GM21447 (cell line): ENCODE data around the gene MPC1.
A peak's percentile ranks its signal among the peaks of the same experiment; 100 is the strongest.

Experiments
- ATAC-seq: cut with Tn5 transposase; IDR thresholded peaks from one replicate; pipeline ENCODE4 v1.9.1; 2021; ENCODE audit not compliant: unreplicated experiment

The MPC1 gene

DNA sequence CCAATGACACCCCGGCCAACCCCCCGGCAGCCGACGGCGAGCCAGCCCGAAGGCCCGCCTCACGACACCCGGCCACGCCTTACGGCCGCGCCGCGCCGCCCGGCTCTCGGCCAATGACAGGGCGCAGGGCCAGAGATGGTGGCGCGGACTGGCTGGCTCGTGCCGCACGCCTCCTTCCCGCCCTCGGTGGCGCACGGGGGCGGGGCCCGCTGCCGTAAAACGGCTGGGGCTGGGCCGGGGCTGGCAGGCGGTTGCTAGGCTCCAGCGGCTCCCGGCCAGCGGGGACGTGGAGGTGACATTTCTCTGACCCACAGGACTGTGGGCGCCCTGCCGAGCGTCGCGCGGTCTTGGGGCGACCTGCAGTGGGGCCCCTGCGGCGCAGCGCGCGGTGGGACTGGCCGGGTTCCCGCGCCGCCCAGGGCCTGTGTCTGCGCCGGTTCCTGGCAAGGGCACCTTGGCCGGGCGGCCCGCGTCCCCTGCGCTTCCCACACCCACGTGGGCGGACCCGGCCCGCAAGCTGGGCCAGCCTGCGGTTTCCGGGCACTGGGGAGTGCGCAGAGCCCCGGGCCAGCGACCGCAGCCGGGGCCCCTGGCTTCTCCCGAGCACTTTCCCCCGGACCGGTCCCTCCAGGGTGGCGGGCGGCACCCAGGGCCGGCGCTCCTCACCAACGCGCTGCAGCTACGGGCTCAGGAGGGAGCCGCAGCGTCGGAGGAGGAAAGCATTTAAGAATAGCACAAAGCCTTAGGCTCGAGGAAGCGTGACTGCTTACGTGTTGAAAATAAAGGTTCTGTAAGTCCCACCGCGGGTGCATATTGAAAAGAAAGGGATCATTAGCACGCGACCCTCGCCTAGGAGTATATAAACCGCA is at the start of gene MPC1:
TSS of gene MPC1 (minus strand) at position 8 of the 869 bp plus-strand sequence. CDS start 64 bp downstream, outside the sequence.
- peak; percentile 79 for ATAC-seq

DNA sequence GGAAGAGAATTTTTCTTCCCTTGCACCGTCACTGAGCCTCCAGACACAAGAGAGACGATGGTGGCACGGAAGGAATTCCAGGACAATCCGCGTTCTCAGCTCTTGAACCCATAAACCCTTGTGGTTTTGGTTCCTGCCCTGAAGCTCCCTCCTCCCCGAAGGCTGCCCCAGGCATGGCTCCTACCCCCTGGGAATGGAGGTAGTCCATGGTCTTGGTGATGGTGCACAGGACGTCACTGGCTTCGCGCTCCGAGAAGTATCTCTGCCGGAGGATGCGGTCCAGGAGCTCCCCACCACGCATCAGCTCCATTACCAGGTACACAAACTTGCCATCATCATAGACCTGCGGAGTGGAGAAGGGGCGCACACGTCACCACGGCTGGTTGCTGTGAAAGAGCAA is 47.5 kb upstream of the MPC1 start:
- no peak for ATAC-seq

DNA sequence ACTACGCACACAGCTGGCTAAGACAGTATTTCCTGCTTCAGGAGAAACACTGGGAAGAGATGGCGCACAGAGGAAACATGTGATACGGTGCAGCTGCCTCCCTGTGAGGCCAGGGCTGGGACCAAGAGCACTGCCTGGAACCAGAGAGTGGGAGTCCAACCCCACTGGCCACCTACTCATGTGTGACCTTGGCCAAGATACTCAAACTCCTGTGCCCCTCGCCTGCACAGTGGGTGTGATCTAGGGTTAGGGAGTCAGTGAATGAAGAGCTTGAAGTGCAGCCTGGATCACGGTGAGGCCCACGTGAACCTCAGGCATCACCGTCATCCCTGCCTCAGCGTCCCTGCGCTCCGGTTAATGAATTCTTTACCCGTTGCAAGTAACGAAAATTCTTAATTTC is 41.7 kb upstream of the MPC1 start:
- no peak for ATAC-seq

DNA sequence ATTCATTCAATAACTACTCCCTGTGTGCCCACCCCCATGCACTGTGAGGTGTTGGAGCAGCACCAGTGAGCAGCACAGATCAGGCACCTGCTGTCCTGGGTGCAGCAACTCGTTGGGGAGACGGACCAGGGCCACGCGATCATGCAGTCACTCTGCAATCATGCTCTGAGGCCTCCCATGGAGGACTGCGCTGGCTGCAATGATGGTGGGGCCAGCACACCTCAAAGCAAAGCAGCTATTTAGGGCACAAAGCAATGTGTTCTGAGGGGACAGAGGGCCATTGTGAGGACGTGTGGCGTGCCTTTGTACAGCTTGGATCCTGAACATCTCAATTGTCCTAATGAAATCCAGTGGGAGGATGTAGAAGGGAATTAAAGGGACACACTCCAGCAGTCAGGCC is 41.0 kb upstream of the MPC1 start:
- no peak for ATAC-seq

DNA sequence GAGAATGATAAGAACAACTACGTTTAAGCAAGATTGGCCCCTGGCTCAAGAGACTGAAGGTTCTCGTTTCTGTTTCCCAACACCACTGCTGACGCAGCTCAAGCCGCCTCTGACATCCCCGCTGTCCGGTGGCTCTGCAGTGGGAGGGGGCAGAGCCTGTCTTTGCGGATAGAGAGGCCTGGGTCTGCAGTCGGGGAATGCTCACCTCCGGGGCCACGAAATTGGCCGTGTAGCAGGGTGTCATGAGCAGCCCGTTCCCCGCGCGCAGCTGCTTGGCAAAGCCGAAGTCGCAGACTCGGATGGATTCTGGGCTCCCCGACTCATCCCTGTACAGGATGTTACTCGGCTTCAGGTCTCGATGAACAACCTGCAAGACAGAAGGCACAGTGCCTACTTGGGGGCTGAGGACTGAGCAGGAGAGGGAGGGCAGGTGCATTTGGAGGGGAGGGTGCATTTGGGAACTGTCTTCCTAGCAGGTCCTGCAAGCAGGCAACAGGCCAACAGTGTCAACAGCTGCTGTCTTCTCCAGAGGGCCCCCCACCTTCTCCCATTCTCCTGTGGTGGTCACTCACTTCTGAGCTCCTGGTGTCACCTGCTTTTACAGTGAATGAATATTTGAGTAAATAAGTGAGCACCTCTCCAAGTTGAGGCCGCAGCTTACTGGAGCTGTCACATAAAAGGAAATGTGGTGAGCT is 40.5 kb upstream of the MPC1 start:
- no peak for ATAC-seq

DNA sequence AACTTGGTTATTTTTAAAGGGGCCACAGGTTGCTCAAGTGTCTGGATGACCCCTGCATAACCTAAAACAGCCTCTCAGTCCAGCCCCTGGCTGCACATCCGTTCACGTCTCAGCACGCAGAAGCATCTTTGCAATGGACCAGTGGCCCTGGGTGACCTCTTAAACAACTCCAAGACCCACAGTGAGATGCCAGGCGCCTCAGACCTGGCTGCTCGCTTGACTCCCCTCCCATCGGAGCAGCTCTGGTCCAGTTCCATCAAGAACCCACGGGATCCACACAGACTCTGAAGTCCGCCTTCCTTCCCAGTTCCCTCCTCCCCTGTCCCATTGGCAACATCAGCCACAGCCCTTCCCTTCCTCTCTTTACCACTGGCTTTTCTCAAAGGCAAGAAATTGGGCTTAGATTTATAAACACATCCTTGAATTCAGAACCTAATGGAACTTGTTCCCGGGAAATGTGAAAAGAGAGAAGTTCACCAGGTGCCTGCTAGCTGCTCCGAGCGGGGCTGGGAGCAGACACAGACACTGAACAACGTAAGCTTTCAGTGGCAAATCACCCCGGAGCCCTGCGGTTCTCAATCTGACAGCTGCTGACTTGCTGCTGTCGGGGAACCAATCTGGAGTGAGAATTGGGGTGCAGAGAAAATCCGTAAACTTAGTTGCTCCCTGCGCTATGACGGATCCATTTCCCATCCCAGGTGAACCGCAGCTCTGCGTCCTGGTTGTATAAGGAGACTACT is 39.6 kb upstream of the MPC1 start:
- ATAC-seq = no peak

DNA sequence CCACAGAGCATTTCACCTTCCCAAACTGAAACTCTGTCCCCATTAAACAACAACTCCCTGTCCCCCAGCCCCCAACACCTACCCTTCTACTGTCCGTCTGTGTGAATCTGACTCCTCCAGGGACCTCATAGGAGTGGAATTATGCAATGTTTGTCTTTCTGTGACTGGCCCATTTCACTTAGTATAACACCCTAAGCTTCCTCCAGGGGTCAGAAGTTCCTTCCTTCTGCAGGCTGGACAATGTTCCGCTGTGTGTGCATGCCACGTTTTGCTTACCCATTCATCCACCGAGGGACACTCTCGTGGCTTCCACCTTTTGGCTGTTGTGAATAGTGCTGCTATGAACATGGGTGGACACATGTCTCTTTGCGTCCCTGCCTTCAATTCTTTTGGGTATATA is 37.6 kb upstream of the MPC1 start:
- no peak for ATAC-seq

DNA sequence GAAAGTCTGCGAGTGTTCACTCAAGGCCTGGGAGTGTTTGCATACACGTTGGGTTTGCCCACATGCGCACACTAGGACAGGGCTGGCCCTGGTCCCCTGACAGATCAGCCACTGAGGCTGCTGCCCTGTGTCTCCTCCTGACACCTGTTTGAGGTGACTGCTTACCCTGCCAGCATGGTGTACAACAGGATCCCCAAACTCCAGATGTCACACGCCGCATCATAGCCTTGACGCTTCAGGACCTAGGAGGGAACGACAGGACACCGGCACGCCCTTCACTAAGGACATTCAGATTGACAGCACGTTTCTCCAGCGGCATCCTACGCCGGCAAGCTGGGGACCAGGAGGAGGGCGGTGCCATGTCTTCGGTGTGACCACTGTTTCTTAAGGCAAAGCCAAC is 37.0 kb upstream of the MPC1 start:
- peak; percentile 4 for ATAC-seq

DNA sequence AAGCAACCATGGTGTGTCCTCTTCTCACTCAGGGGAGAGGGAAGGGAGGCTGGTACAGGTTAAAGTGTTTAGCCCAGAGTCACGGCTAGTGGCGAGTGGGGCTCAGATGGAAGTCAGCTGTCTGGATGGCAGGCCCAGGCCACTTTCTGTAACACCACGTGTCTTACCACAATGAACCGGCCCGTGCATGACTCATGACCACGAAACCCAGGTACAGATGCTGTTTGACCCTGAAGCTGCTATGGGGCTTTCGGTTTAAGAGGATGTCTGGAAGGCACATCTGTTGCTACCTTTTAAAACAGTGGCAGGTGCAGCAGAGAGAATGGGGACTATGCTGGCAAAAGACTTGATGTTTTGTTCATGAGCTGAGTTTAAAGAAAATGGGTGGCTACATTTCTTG is 36.5 kb upstream of the MPC1 start:
- peak; percentile 95 for ATAC-seq

DNA sequence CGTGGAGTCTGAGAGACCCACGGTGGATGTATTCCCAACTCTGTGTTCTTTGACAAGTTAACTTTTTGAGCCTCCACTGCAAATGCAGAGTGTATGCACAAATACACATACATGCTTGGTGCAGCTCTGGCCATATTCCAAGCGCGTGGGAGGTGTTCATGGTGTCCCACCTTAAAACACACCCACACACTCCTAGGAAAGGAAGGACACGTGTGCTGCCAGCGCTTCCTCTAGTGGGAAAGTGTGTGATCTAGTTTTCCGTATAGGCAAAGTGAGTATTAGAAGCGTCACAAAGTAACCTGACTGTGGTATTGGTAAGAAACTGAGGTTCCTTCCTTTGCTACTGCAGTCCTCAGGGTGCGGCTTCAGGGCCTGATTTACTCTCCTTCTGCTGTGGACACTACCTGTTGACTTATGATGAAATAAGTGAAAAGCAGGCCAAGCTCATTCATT is 36.0 kb upstream of the MPC1 start:
- ATAC-seq = no peak

DNA sequence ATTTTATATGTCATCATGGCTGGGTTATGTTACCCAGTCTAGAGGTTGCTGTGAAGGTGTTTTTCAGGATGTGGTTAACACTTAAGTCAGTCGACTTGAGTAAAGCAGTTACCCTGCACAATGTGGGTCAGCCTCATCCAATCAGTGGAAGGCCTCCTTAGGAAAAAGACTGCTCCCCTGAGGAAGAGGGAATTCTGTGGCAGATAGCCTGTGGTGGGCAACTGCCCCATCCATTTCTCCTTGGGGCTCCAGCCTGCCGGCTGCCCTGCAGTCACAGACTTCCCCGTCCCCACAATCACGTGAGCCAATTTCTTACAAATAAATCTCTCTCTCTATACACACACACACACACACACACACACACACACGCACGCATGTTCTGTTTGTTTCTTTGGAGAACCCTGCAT is 34.5 kb upstream of the MPC1 start:
- peak; percentile 41 for ATAC-seq

DNA sequence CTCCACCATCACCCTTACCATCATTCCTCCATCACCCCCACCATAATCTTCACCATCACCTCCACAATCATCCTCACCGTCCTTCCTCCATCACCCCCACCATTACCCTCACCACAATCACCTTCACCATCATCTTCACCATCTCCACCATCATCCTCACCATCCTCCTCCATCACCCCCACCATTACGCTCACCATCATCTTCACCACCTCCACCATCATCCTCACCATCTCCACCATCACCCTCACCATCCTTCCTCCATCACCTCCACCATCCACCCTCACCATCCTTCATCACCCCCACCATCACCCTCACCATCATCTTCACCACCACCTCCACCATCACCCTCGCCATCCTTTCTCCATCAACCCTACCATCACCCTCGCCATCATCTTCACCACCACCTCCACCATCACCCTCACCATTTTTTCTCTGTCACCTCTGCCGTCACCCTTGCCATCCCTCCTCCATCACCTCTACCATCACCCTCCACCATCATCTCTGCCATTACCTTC is 33.1 kb upstream of the MPC1 start:
- no peak for ATAC-seq

DNA sequence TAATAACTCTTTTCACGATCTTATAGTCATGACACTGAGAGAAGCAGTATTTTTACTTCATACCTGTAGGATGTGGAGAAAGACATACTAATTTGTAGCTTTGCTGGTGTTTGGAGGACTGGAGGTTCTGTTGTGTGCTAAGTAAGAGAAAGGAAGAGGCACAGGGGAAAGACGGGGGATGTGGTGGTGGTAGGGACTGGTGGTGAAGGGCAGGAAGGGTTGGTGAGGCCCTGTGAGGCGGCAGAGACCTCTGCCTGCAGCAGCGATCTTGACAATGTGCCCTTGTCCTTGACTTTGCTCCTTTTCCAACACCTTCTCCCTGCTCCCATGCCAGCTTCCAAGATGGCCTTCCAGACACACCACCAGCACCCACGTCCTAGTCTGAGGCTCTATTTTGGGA is 32.6 kb upstream of the MPC1 start:
- ATAC-seq = no peak

DNA sequence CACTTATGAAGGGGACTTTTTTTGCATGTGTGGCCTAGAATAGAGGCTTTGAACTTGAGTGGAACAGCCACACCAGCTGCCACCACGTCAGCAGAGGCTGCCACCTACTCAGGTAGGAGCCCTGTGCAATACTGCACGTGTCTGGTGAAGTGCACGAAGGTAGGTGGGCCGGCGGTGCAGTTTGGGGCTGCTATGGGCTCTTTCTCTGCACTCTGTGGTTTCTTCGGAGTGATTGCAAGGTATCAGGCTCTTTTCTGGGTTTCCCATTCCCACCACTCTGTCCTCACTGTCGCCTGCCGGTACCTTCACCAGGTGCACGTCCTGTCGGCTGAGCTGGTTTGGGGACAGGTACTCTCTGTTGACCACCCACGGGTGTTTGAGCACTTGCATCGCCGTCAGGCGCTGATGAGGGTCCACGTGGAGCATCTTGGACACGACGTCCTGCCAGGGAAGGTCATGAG is 30.8 kb upstream of the MPC1 start:
- no peak for ATAC-seq

DNA sequence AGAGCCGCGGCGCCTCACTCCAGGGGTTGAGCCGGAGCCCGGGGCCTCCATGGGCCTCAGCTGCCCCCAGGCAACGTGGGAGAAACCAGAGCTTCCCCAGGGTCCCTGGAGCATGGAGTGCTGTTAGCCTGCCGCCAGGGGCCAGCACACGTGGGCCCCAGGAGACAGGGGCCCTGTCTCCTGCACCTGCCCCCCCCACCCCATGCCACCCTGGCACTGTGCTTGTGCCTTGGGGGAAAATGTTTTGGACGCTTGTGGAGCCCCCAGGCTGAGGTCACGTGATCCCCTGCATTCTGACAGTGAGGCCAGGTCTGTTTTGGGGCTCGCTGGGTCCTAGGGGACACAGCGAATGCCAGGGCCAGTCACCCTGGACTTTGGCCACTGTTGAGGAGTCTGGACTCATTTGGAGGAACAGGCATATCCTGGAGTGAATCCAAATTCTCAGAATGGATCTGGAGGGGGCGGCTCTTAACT is 30.2 kb upstream of the MPC1 start:
- no peak for ATAC-seq

DNA sequence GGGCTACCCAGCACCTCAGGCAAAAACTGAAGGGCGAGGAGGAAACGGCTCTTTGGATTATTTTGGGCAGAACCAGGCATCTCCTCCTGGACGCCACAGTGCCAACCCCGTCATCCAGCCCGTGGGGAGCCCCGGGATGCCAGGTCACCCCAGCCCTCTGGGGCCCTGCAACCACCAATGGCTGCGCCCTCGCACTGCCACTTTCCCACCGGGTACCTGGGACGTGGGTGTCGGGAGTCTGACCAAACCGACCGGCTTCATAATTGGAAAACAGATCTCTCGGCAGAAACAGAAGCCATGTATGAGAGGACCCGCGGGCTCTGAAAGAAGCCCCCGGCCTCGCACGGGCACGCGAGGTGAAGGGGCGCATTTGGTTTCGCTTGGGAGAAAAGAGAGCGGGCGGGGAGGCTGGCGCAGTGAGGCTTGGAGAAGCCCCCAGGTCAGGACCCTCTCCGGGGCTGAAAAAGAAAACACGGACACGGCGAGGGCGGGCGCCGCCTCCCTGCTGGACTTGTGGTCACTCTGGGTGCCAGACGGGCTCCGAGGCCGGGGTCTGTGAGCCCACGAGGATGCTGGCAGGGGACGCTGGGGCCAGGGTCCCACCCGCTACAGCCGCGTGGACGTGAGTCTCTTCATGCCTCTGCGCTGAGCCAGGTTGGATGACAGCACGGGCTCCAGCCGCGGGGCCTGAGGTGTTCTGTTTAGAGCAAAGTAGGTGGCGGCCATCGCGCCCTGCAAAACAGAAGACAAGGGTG is 29.6 kb upstream of the MPC1 start:
- no peak for ATAC-seq

DNA sequence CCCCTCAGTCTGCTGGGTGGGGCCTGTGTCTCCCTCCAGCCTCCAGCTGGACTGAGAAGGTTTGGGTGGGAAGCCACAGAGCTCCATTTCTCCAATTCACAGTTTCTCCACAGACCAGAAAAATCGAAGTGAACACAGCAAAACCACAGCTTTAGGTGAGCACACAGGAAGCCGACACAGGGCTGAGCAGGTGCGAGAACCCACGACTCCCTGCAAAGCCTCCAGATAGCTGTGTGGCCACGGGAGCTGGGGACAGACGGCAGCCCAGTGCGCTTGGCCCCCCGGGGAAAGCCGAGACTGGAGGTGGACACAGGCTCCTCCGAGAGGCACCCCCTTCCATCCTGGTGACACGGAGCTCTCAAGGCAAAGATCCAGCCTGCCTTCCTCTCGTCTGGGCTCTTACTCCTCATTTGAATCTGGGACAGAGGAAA is 29.0 kb upstream of the MPC1 start:
- ATAC-seq = no peak

DNA sequence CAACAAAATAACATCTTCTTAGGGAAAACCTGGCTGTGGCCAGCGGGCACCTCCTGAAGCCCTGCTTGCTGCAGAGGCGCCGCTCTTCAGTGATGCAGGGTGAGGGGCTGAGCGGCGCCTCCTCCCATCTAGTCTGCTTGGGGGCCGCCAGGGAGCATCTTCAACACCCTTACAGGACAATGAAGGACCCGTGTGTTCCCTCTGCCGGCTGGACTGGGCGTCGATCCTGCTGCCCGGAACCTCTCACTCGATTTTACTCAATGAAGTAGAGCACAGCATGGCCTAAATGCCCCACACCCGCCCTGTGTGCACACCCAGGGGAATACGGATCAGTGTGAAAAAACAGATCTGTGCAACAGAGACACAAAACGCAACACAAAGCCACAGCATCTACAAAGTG is 28.5 kb upstream of the MPC1 start:
- ATAC-seq = no peak

DNA sequence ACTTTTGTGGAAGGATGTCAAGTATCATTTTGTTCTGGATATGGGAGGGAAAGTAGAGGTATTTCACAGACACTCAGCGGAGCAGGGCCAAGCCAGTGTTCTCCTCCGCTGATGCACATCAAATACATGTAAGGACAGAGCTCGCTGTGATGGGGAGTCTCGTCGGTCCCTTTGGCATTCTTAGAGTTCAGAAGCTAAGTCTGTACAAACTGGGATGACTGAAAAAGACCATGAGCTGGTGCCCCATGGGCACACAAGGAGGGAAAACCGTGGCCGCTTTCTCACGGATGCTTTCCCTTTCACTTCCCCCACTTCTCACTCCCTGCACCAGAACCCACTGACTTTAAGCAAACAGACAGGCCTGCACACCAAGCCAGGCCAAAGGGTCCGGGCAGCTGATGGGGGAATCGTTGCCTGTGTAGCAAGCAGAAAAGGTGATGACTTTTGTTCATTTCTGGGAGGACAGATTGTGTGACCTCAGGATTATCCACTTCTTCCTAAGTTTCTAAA is 27.7 kb upstream of the MPC1 start:
- ATAC-seq = no peak
